Measurements from ENCODE around the gene DHCR24.
A peak's percentile ranks its signal among the peaks of the same experiment; 100 is the strongest.

DNA sequence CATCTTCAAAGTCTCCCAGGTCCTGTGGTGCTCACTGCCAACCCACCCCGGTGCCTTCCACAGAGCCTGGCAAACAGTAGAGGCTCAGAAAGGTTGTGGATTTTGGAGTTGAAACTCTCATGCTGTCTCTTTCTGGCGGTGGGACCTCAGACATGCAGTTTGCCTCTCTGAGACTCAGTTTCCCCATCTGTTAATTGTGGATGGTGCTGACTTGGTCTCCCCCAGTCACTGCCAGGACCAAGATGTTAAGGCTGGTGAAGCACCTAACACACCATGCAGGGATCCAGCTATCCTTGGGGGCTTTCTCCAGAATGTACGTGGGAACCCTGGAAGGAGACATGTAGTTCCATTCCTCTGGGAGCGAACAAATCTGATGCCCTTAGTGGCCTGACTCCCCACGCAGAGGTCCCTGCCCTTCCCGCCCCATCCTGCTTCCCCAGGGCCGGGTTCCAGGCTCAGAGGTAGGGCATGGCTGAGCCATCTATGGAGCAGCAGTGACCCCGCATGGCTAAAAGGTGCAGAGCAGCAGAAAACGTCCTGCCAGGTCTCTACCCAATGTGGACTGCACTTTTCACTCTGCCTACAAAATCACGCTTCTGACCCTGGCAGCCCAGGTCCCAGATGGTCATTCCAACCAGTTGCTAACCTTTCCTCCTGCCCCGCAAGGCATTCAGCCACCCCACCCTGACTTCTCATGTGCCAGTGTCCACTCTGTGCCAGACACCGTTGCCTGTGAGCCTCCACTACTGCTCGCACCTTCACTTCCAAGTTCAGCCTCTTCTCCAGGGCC is 76.6 kb downstream of the DHCR24 start:
- TF ChIP-seq, protein P1, sequence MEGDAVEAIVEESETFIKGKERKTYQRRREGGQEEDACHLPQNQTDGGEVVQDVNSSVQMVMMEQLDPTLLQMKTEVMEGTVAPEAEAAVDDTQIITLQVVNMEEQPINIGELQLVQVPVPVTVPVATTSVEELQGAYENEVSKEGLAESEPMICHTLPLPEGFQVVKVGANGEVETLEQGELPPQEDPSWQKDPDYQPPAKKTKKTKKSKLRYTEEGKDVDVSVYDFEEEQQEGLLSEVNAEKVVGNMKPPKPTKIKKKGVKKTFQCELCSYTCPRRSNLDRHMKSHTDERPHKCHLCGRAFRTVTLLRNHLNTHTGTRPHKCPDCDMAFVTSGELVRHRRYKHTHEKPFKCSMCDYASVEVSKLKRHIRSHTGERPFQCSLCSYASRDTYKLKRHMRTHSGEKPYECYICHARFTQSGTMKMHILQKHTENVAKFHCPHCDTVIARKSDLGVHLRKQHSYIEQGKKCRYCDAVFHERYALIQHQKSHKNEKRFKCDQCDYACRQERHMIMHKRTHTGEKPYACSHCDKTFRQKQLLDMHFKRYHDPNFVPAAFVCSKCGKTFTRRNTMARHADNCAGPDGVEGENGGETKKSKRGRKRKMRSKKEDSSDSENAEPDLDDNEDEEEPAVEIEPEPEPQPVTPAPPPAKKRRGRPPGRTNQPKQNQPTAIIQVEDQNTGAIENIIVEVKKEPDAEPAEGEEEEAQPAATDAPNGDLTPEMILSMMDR (conservative IDR thresholded peaks at IDR 0.05 in 1 of 2, IDR thresholded peaks at IDR 0.05 in 1 of 2; ENCODE audit: extremely low read depth in 1 of 2, insufficient read depth in 1 of 2, low read depth in 1 of 2, low read length in 2 of 2), result peak; percentile 92 to 97
- no peak for TF ChIP-seq EZH2 (IDR thresholded peaks at IDR 0.05; ENCODE audit: borderline replicate concordance, low read length)

Measured in mammary epithelial cell (primary cell).